Activated CD4-positive, alpha-beta T cell treated with anti-CD3 and anti-CD28 coated beads for 36 hours (primary cell): Measurements from ENCODE around the gene PGLYRP2. TPM values are rescaled to one million over a fixed set of nuclear protein-coding genes. Genes with fewer than 3 reads are reported as not detected.
"Not testable (repeated sequence)": the region's sequence is repeated elsewhere in the genome, so short reads cannot be mapped to it uniquely, and the experiment has no call there.

Experiments used
- ATAC-seq: fragments of 200-7000 bp; cut with Tn5 transposase; one replicate; pipeline ENCODE4 v1.10.0; 2021; ENCODE audit warnings: mild to moderate bottlenecking, moderate library complexity
- CTCF ChIA-PET: fragments of 350-600 bp; sonication (Branson Sonifier 250); formaldehyde crosslinking; loops from one replicate; lab custom pipeline; 2021; ENCODE audit warnings: antibody characterized with exemption; lab: Charles Lee
- POLR2A ChIA-PET: fragments of 350-600 bp; sonication (Branson Sonifier 250); formaldehyde crosslinking; loops from one replicate; lab custom pipeline; 2021; ENCODE audit warnings: antibody characterized with exemption, inconsistent platforms; lab: Charles Lee
- DNase-seq: peaks from one replicate; pipeline ENCODE4 v3.0.0-alpha.2; 2020
- H3K27ac Mint-ChIP-seq: one replicate; pipeline ENCODE4 v1.8.0; 2021; ENCODE audit warnings: mixed read lengths
- H3K27me3 Mint-ChIP-seq: one replicate; pipeline ENCODE4 v1.8.0; 2021; ENCODE audit warnings: mixed read lengths
- H3K36me3 Mint-ChIP-seq: one replicate; pipeline ENCODE4 v1.8.0; 2021; ENCODE audit warnings: low read depth, mixed read lengths
- H3K4me1 Mint-ChIP-seq: one replicate; pipeline ENCODE4 v1.8.0; 2021; ENCODE audit warnings: mixed read lengths
- H3K4me3 Mint-ChIP-seq: one replicate; pipeline ENCODE4 v1.8.0; 2021; ENCODE audit warnings: mild to moderate bottlenecking, moderate library complexity, mixed read lengths
- H3K9me3 Mint-ChIP-seq: one replicate; pipeline ENCODE4 v1.8.0; 2021; ENCODE audit warnings: low read depth, mixed read lengths
- intact Hi-C, 2 experiments: fragments of 100-400 bp; cut with DNase I in 1 of 2; cut with micrococcal nuclease in 1 of 2; formaldehyde crosslinking; loops; one replicate each; pipeline versions ENCODE4 v1.14.2 to v1.15.1; 2022 to 2024; cut with DNase I, micrococcal nuclease
- total RNA-seq, 2 experiments: library from RNA; stranded (reverse); gene quantifications; one replicate each; pipeline ENCODE4 v1.2.3, GENCODE V29; 2021

PGLYRP2 gene
- total RNA-seq, 2 experiments from 2014 or later, result 0.14 TPM; not detected in 1

- H3K9me3 Mint-ChIP-seq, H3K27ac Mint-ChIP-seq, intact Hi-C loops, CTCF ChIA-PET, ATAC-seq, H3K36me3 Mint-ChIP-seq, H3K27me3 Mint-ChIP-seq, H3K4me3 Mint-ChIP-seq, DNase-seq: not testable (repeated sequence)
- POLR2A ChIA-PET, result interaction anchor here (0.6 kb wide), 1 partner anchor 360 kb away, joined by 7 read pairs; no protein-coding TSS in a partner anchor
- H3K4me1 Mint-ChIP-seq, result peaks cover 13% of the 10 kb centered on the region
These were observed 6.5 kb upstream of the PGLYRP2 start for GRCh38 chr19:15485768-15486167.

DNA sequence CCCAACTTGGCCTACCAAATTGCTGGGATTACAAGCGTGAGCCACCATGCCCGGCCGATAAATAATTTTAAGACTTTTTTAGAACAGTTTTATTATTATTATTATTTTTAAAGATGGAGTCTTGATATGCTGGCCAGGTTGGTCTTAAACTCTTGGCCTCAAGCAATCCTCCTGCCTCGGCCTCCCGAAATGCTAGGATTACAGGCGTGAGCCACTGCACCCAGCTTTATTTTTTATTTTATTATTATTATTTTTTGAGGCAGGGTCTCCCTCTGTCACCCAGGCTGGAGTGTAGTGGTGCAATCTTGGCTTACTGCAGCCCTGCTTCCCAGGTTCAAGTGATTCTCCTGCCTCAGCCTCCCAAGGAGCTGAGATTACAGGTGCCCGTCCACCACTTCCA lies 1.7 kb upstream of the PGLYRP2 start:
- CTCF ChIA-PET, H3K27ac Mint-ChIP-seq, DNase-seq, POLR2A ChIA-PET, H3K27me3 Mint-ChIP-seq, H3K9me3 Mint-ChIP-seq, H3K4me3 Mint-ChIP-seq, H3K36me3 Mint-ChIP-seq, ATAC-seq: not testable (repeated sequence)
- H3K4me1 Mint-ChIP-seq, result peaks cover 34% of the 10 kb centered on the region
- intact Hi-C loops, result loop anchor here in 1 of 2 experiments (5.0 kb wide), 1 partner anchor 51 kb away; no protein-coding TSS in a partner anchor

DNA sequence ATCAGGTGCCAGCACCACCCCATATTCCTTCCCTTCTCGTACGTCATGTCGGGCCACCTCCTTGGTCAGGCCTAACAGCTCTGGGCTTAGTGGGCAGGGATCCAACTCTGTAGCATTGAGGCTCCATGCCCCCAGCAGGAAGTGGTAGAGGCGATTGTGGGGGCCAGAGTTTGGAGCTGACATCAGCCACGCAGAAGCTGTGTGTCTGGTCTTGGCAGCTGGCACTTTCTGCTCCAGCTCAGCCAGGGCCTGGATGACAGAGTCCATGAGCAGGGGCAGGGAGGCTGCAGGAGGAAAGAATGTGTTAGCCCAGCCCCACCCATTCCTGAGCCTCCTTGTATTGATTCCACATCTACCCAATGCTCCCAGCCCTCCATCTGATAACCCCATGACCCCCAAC lies 3.0 kb downstream of the PGLYRP2 start:
- Mint-ChIP-seq H3K36me3 (no peaks in the 10 kb centered on the region), H3K27me3 (no peaks in the 10 kb centered on the region), H3K4me3 (no peak overlapping the region), H3K27ac (no peak overlapping the region), H3K4me1 (peaks cover 29% of the 10 kb centered on the region), H3K9me3 (no peaks in the 10 kb centered on the region)
- POLR2A ChIA-PET, result no interaction called here
- intact Hi-C loops, result no loop called here
- no peak for ATAC-seq
- CTCF ChIA-PET, result interaction anchor here (0.6 kb wide), 1 partner anchor 363 kb away, joined by 3 read pairs; no protein-coding TSS in a partner anchor
- no peak for DNase-seq

- H3K4me3 Mint-ChIP-seq, result no peak overlapping the region
- no peaks in the 10 kb centered on the region for H3K36me3 Mint-ChIP-seq
- ATAC-seq (no peak), DNase-seq (no peak)
- H3K4me1 Mint-ChIP-seq, result peaks cover 29% of the 10 kb centered on the region
- H3K9me3 Mint-ChIP-seq, result no peaks in the 10 kb centered on the region
- no peaks in the 10 kb centered on the region for H3K27me3 Mint-ChIP-seq
- intact Hi-C loops, result no loop called here
- no peak overlapping the region for H3K27ac Mint-ChIP-seq
- ChIA-PET POLR2A (no interaction called here), CTCF (no interaction called here)
These were observed 3.7 kb downstream of the PGLYRP2 start for GRCh38 chr19:15475611-15476010.

GRCh38 chr19:15475169-15475568 lies 4.1 kb downstream of the PGLYRP2 start:
- peaks cover 27% of the 10 kb centered on the region for H3K4me1 Mint-ChIP-seq
- ChIA-PET CTCF (no interaction called here), POLR2A (no interaction called here)
- H3K4me3 Mint-ChIP-seq, result no peak overlapping the region
- no peaks in the 10 kb centered on the region for H3K36me3 Mint-ChIP-seq
- no peaks in the 10 kb centered on the region for H3K27me3 Mint-ChIP-seq
- intact Hi-C loops, result no loop called here
- H3K9me3 Mint-ChIP-seq, result no peaks in the 10 kb centered on the region
- DNase-seq (no peak), ATAC-seq (no peak)
- H3K27ac Mint-ChIP-seq, result no peak overlapping the region

GRCh38 chr19:15473821-15474220 lies 5.5 kb downstream of the PGLYRP2 start:
- H3K36me3 Mint-ChIP-seq, H3K4me3 Mint-ChIP-seq, intact Hi-C loops, H3K27ac Mint-ChIP-seq, ATAC-seq, H3K27me3 Mint-ChIP-seq, POLR2A ChIA-PET, DNase-seq, H3K9me3 Mint-ChIP-seq: not testable (repeated sequence)
- peaks cover 27% of the 10 kb centered on the region for H3K4me1 Mint-ChIP-seq
- CTCF ChIA-PET, result interaction anchor here (0.6 kb wide), 1 partner anchor 773 kb away, joined by 3 read pairs; no protein-coding TSS in a partner anchor

- H3K4me3 Mint-ChIP-seq, result no peak overlapping the region
- peaks cover 2% of the 10 kb centered on the region for H3K9me3 Mint-ChIP-seq
- no peak overlapping the region for H3K27ac Mint-ChIP-seq
These were observed 7.6 kb downstream of the PGLYRP2 start for GRCh38 chr19:15471639-15472101.

DNA sequence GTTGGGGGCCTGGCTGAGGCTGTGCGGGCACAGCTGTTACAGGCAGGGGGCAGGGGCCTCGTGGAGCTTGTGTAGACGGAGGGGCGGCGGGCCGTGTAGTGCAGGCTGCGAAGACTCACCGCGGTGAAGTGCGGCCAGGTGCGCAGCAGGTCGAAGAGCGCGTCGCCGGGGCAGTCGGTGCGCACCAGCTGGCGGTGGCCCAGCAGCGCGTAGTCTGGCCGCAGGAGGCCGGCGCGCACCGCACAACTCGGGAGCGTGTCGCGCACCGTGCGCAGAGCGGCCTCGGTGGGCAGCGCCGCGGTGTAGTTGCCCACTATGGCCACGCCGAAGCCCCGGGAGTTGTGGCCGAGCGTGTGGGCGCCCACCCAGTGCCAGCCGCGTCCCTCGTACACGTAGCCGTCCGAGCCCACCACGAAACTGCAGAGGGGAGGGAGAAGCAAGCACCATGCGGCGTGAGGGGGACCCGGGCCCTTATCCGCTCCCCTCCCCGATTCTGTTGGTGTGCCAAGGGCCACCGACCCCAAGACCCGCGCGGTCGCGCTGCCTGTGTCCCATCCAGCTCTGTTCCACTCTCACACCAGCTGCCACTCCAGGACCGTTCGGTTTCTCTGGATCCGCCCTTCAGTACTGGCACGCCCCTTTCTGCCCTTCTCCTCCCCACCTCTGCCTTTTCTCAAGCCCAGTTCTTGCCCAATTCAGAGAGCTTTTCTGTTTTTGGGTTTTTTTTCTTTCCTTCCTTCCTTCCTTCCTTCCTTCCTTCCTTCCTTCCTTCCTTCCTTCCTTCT lies 9.6 kb downstream of the PGLYRP2 start:
- Mint-ChIP-seq H3K36me3 (peaks cover 8% of the 10 kb centered on the region), H3K4me1 (peaks cover 53% of the 10 kb centered on the region), H3K27me3 (peaks cover 3% of the 10 kb centered on the region), H3K27ac (peak overlapping the region; percentile 38), H3K4me3 (peak overlapping the region; percentile 61), H3K9me3 (peaks cover 2% of the 10 kb centered on the region)
- ATAC-seq (peak; percentile 35), DNase-seq (peak; percentile 56)
- intact Hi-C loops, result loop anchor here in 1 of 2 experiments (5.0 to 10.0 kb wide), 4 partner anchors 137 to 1095 kb away; partner anchors contain the start of genes BRD4 and TPM4
- ChIA-PET POLR2A (no interaction called here), CTCF (interaction anchor here (3.2 kb wide), 1 partner anchor 50 kb away, joined by 17 read pairs; the partner anchor contains the start of gene AKAP8L)

More at GRCh38 chr19:15471639-15472101, 7.6 kb downstream of the PGLYRP2 start:
- Mint-ChIP-seq H3K27me3 (peaks cover 3% of the 10 kb centered on the region), H3K4me1 (peaks cover 44% of the 10 kb centered on the region), H3K36me3 (peaks cover 8% of the 10 kb centered on the region)
- POLR2A ChIA-PET, result interaction anchor here (0.6 kb wide), 1 partner anchor 420 kb away, joined by 3 read pairs; no protein-coding TSS in a partner anchor
- no peak for DNase-seq
- ATAC-seq, result no peak
- CTCF ChIA-PET, result no interaction called here
- intact Hi-C loops, result no loop called here

- ChIA-PET POLR2A (interaction anchor here (1.4 kb wide), 1 partner anchor 50 kb away, joined by 4 read pairs; the partner anchor contains the start of gene AKAP8L), CTCF (interaction anchor here (1.1 to 3.2 kb wide), 2 partner anchors 45 to 49 kb away, joined by 4 to 17 read pairs; partner anchors contain the start of gene AKAP8L)
- Mint-ChIP-seq H3K4me1 (peaks cover 55% of the 10 kb centered on the region), H3K9me3 (peaks cover 2% of the 10 kb centered on the region), H3K27me3 (peaks cover 3% of the 10 kb centered on the region), H3K27ac (peak overlapping the region; percentile 38), H3K36me3 (peaks cover 8% of the 10 kb centered on the region), H3K4me3 (peak overlapping the region; percentile 61)
- intact Hi-C loops, result loop anchor here in 1 of 2 experiments (5.0 to 10.0 kb wide), 4 partner anchors 137 to 1094 kb away; partner anchors contain the start of genes BRD4 and TPM4
- DNase-seq (no peak), ATAC-seq (no peak)
These were observed 10.4 kb downstream of the PGLYRP2 start for GRCh38 chr19:15468675-15469512.

- intact Hi-C loops, result loop anchor here (1.0 to 10.0 kb wide), 13 partner anchors 35 to 1093 kb away; partner anchors contain the start of genes AKAP8L (in 1 of the 2), BRD4 (in 1 of the 2) and TPM4 (in 1 of the 2)
- POLR2A ChIA-PET, result interaction anchor here (0.5 to 1.4 kb wide), 3 partner anchors 49 to 642 kb away, joined by 4 to 10 read pairs (median 7); partner anchors contain the start of gene AKAP8L
- peaks cover 2% of the 10 kb centered on the region for H3K9me3 Mint-ChIP-seq
- peak overlapping the region; percentile 88 for H3K27ac Mint-ChIP-seq
- H3K4me3 Mint-ChIP-seq, result peak overlapping the region; percentile 21
- H3K27me3 Mint-ChIP-seq, result peaks cover 3% of the 10 kb centered on the region
- no peak for ATAC-seq
- peaks cover 12% of the 10 kb centered on the region for H3K36me3 Mint-ChIP-seq
- peaks cover 57% of the 10 kb centered on the region for H3K4me1 Mint-ChIP-seq
- DNase-seq, result no peak
- CTCF ChIA-PET, result interaction anchor here (0.8 to 3.2 kb wide), 7 partner anchors 19 to 88 kb away, joined by 3 to 17 read pairs (median 4); partner anchors contain the start of gene AKAP8L
These were observed 11.5 kb downstream of the PGLYRP2 start for GRCh38 chr19:15467734-15468214.
